GM19468 (cell line): ENCODE data around the gene PBX1.

Source experiments
- ATAC-seq: cut with Tn5 transposase; IDR thresholded peaks from one replicate; pipeline ENCODE4 v1.9.1; 2021; ENCODE audit warnings: mild to moderate bottlenecking, moderate library complexity, moderate number of reproducible peaks; ENCODE audit not compliant: unreplicated experiment; ENCODE audit errors: extremely low read depth

Gene PBX1

DNA sequence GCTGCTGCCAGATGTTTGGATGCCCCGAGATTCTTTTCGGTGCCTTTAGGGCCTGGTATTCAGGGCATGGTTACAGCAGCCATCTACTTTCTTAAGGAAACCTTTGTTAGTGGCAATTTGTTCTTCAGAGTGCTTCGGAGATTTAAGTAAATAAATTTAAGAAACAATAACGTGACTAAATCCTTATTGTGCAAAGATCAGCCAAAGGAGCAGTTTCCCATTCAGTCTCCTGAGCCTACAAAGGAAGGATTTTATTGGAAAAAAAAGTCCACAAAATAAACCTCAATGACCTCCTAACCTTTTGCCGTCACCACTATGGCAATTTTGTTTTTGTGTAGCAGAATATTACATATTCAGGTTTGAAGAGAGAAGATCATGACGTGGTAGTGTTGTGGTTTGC, 231.1 kb downstream of the PBX1 start:
- no peak for ATAC-seq

GRCh38 chr1:164792410-164793004, 233.5 kb downstream of the PBX1 start:
- no peak for ATAC-seq

GRCh38 chr1:164794356-164794755, 235.4 kb downstream of the PBX1 start:
- ATAC-seq = no peak

- ATAC-seq = no peak
These were observed 237.9 kb downstream of the PBX1 start for GRCh38 chr1:164796916-164797315.

DNA sequence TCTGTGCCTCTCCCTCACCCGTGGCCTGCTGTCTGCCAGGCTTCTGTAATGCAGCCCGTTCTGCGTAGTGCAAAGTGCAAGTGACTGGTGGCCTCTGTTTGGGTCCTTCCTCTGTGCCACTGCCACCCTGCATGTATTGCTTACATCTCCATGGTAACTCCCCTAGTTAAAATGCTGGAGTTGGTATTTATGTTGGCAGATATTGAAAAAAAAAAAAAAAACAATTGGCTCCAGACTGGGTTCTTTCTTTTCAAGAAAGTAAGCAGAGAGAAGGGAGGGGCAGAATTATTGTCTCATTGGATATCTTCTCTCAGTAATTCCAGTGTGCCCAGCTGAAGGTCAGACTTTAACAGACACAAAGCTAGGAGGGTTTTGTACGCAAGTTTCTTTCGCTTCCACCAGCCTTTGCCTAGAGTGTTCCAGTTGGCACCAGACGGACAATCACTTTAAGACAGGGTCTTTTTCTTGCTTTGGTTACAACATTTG, 242.3 kb downstream of the PBX1 start:
- no peak for ATAC-seq

GRCh38 chr1:164801791-164802502, 243.0 kb downstream of the PBX1 start:
- ATAC-seq = no peak

GRCh38 chr1:164802529-164803282, 243.7 kb downstream of the PBX1 start:
- ATAC-seq = no peak

GRCh38 chr1:164803366-164803765, 244.4 kb downstream of the PBX1 start:
- no peak for ATAC-seq

- ATAC-seq = no peak
These were observed 245.4 kb downstream of the PBX1 start for GRCh38 chr1:164804366-164804765.

GRCh38 chr1:164805399-164805798, 246.4 kb downstream of the PBX1 start:
- ATAC-seq = no peak

GRCh38 chr1:164806531-164806930, 247.5 kb downstream of the PBX1 start:
- no peak for ATAC-seq

DNA sequence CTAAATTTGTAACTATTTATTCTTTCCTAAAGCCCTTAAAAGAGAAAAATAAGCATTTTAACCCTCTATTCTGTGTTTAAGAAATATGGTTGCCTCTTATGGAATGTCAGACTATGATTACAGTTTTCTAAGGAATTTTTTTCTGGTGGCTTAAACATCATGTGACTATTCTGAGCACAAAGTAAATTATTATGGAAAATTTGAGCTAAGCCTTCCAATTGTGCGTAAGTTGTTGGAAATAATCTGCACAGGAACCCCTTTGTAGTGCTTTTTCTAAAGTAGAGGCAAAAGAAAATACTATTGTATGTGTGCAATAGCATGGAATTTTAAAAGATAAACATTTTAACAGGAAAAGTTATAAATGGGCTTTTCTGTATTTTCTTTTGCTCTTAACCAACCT, 254.8 kb downstream of the PBX1 start:
- no peak for ATAC-seq

DNA sequence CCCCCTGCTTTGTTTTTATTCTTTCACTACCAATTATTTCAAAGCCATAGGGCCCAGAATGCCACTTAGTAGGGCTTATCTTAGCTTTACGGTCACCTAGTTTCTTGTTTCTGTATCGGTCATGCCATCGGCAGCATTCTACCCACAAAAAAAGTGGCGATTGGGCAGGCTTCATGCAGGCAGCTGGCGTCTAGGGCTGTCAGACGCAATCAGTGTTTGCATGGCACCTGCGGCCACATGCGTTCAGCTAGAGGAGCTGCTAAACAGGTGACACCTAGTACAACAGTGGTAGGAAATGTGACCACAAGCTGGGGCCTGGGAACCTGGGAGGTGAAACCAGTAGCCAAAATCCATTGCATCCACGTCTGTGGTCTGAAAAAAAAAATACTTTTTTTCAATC, 262.7 kb downstream of the PBX1 start:
- ATAC-seq = no peak

- ATAC-seq = no peak
These were observed 264.7 kb downstream of the PBX1 start for GRCh38 chr1:164823486-164824279.

DNA sequence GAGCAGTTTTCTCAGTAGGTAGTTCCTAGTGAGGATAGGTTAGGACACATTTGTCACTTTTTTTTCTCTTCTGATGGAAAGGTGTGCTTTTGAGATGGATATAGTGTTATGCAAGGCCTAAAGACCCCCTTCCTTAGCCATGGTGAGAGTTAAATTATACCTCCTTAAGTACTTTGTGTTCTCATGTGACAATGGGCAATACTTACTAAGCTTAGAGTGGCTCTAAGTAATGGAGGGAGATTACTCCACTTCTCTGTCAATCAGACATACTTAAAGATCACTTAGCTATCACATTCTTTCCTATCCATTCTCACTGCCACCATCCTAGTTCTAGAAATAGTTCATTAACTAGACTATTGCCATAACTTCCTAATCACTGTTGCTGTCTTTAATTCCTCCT, 265.6 kb downstream of the PBX1 start:
- no peak for ATAC-seq

- no peak for ATAC-seq
These were observed 271.6 kb downstream of the PBX1 start for GRCh38 chr1:164830628-164831027.

GRCh38 chr1:164834641-164835040, 275.7 kb downstream of the PBX1 start:
- ATAC-seq = no peak

DNA sequence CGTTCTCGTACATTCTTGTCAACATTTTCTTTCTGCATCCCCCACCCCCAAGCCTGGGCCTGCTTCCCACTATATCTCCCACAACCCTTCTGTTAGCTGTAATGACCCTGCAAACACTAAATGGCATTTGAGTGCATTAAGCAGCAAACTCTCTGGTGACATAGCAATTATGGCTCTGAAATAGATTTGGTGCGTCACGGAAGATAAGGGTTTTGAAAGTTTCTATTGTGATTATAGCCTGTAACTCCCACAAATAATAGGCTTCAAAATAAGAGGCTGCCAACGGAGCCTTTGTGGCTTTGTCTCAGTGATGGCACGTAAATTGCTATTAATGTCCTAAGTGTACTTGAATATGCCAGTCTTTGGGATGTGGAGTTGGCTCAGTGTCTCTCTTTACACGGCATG, 277.6 kb downstream of the PBX1 start:
- no peak for ATAC-seq

- no peak for ATAC-seq
These were observed 279.8 kb downstream of the PBX1 start for GRCh38 chr1:164838786-164839185.

DNA sequence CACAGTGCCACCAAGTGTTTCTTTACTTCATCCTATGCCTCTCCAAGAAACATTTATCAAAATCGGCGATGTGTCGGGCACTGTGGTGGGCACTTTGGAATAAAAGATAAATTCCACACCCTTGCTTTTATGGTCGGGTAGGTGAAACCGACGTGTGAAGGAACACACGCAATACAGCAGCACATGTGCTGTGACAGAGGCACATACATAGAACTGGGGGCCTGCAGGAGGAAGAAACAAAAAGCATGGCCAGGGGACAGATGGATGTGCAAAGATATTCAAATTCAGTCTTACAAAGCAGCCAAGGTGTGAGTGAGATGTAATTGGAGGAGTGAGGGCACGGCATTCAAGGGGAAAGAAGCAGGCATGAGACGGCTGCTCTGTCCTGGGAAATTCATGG, 282.0 kb downstream of the PBX1 start:
- no peak for ATAC-seq
